Thoracic aorta (tissue), 2 donors: ENCODE results near the gene MEGF10. TPM values are rescaled to one million over a fixed set of nuclear protein-coding genes. Genes with fewer than 3 reads are reported as not detected.

ENCODE experiments used
- ATAC-seq: fragments of 150-250 bp; one replicate; pipeline ENCODE4 v1.8.0; 2017; ENCODE audit warnings: low read depth; ENCODE audit not compliant: insufficient number of reproducible peaks, low FRiP score
- DNase-seq: peaks from one replicate; pipeline ENCODE4 v3.0.0-alpha.2; 2020; ENCODE audit warnings: low spot score
- H3K27ac ChIP-seq, 2 donors: fragments of 200-600 bp; sonication (generic); 1 replicate in 1 of 2; 2 replicates in 1 of 2; pipeline ENCODE4 v1.5.1; 2016; ENCODE audit warnings: mild to moderate bottlenecking in 2 of 2, moderate library complexity in 2 of 2
- H3K27me3 ChIP-seq: fragments of 200-600 bp; sonication (generic); replicated peaks from 2 replicates; pipeline ENCODE4 v1.6.0; 2016; ENCODE audit warnings: mild to moderate bottlenecking; ENCODE audit not compliant: insufficient read depth
- H3K36me3 ChIP-seq: fragments of 200-600 bp; sonication (generic); one replicate; pipeline ENCODE4 v1.5.1; 2016
- H3K4me1 ChIP-seq, 2 donors: fragments of 200-600 bp; sonication (generic); 1 replicate in 1 of 2; 2 replicates in 1 of 2; pipeline versions ENCODE4 v1.5.1 to v1.6.0; 2016; ENCODE audit warnings: low read depth in 2 of 2, mild to moderate bottlenecking in 1 of 2; ENCODE audit not compliant: control insufficient read depth in 1 of 2
- H3K4me3 ChIP-seq: fragments of 200-600 bp; sonication (generic); 2 replicates; pipeline ENCODE4 v1.5.1; 2016; ENCODE audit warnings: mild to moderate bottlenecking
- H3K9me3 ChIP-seq: fragments of 200-600 bp; sonication (generic); 2 replicates; pipeline ENCODE4 v1.5.1; 2016
- total RNA-seq, 2 donors: library from RNA; depleted of rRNA; stranded (reverse); fragments of >200 nt; gene quantifications; one replicate each; pipeline versions ENCODE4 v1.1.0 to v1.2.3, GENCODE V29; 2016
- TF ChIP-seq, protein P1 (sequence below): fragments of 200-600 bp; sonication (generic); IDR thresholded peaks from one replicate; pipeline ENCODE4 v1.5.1; 2019; ENCODE audit warnings: antibody characterized with exemption

The MEGF10 gene
- total RNA-seq, 2 donors from 2014 or later, result under 0.01 to 0.21 TPM

GRCh38 chr5:127340606-127341005 lies 50.0 kb downstream of the MEGF10 start:
- ATAC-seq, result no peak
- H3K27ac ChIP-seq, result no peak overlapping the region
- H3K36me3 ChIP-seq, result no peaks in the 10 kb centered on the region
- no peaks in the 10 kb centered on the region for H3K9me3 ChIP-seq
- no peak overlapping the region for H3K4me3 ChIP-seq
- no peaks in the 10 kb centered on the region for H3K4me1 ChIP-seq
- H3K27me3 ChIP-seq, result no peaks in the 10 kb centered on the region
- TF ChIP-seq, protein P1, sequence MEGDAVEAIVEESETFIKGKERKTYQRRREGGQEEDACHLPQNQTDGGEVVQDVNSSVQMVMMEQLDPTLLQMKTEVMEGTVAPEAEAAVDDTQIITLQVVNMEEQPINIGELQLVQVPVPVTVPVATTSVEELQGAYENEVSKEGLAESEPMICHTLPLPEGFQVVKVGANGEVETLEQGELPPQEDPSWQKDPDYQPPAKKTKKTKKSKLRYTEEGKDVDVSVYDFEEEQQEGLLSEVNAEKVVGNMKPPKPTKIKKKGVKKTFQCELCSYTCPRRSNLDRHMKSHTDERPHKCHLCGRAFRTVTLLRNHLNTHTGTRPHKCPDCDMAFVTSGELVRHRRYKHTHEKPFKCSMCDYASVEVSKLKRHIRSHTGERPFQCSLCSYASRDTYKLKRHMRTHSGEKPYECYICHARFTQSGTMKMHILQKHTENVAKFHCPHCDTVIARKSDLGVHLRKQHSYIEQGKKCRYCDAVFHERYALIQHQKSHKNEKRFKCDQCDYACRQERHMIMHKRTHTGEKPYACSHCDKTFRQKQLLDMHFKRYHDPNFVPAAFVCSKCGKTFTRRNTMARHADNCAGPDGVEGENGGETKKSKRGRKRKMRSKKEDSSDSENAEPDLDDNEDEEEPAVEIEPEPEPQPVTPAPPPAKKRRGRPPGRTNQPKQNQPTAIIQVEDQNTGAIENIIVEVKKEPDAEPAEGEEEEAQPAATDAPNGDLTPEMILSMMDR, result no peak
- DNase-seq, result no peak

GRCh38 chr5:127342364-127342763 lies 51.8 kb downstream of the MEGF10 start:
- DNase-seq, result no peak
- no peak for ATAC-seq
- TF ChIP-seq, protein P1, result no peak
- Histone ChIP-seq H3K4me1 (no peaks in the 10 kb centered on the region), H3K27ac (no peak overlapping the region), H3K4me3 (no peak overlapping the region), H3K36me3 (no peaks in the 10 kb centered on the region), H3K27me3 (no peaks in the 10 kb centered on the region), H3K9me3 (no peaks in the 10 kb centered on the region)

DNA sequence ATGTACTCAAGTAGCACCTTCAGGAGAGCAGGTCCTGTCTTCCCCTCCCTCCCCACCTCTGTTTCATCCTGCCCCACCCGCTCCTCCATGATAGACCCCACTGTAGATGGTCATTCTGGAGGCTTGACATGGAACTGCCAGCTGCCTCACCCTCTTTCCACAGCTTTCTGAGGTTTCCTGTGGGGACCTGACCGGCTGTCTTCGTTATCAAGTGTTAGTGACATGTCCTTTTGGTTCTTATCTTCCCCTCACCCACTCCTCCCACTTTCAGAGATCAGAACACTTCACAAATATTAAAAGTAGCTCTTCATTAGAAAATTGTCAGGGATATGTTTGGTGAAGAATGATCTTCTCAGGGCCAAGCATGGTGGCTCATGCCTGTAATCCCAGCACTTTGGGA lies 52.7 kb downstream of the MEGF10 start:
- DNase-seq, result no peak
- no peaks in the 10 kb centered on the region for H3K36me3 ChIP-seq
- no peaks in the 10 kb centered on the region for H3K27me3 ChIP-seq
- no peak for ATAC-seq
- no peak overlapping the region for H3K27ac ChIP-seq
- no peaks in the 10 kb centered on the region for H3K4me1 ChIP-seq
- no peaks in the 10 kb centered on the region for H3K9me3 ChIP-seq
- TF ChIP-seq, protein P1, result no peak
- H3K4me3 ChIP-seq, result no peak overlapping the region

DNA sequence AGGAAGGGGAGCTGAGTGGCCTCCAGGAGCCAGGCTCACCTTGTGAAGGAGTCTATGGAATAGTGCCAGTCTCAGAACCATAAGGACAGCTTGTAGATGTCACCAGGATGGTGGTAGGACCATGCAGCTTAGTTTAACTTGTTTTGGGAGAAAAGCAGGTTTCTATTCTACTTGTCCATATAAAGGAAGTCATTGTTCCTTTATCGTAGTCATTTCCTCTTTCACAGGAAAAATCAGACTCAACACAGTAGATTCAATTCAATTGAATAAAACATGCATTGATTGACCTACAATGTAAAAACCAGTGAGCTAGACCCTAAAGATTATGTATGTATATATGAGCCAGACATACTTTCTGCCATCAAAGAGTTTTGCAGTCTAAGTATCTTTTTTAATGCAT lies 53.3 kb downstream of the MEGF10 start:
- H3K36me3 ChIP-seq, result no peaks in the 10 kb centered on the region
- H3K4me1 ChIP-seq, result no peaks in the 10 kb centered on the region
- TF ChIP-seq, protein P1, result no peak
- no peaks in the 10 kb centered on the region for H3K9me3 ChIP-seq
- no peaks in the 10 kb centered on the region for H3K27me3 ChIP-seq
- no peak overlapping the region for H3K4me3 ChIP-seq
- no peak overlapping the region for H3K27ac ChIP-seq
- DNase-seq (no peak), ATAC-seq (no peak)

GRCh38 chr5:127344931-127345330 lies 54.3 kb downstream of the MEGF10 start:
- Histone ChIP-seq H3K36me3 (no peaks in the 10 kb centered on the region), H3K4me3 (no peak overlapping the region), H3K9me3 (no peaks in the 10 kb centered on the region), H3K27me3 (no peaks in the 10 kb centered on the region), H3K27ac (no peak overlapping the region), H3K4me1 (no peaks in the 10 kb centered on the region)
- DNase-seq, result no peak
- TF ChIP-seq, protein P1, result no peak
- ATAC-seq, result no peak
